Measurements from ENCODE around the gene PPP6R2.
"Not testable (repeated sequence)": the region's sequence is repeated elsewhere in the genome, so short reads cannot be mapped to it uniquely, and the experiment has no call there.

The PPP6R2 gene

GRCh38 chr22:50401907-50402306 lies 58.8 kb downstream of the PPP6R2 start:
- Histone ChIP-seq H3K27ac (ENCODE audit: low read depth, low read length, poor library complexity, severe bottlenecking) (no peak overlapping the region), H4K20me1 (ENCODE audit: insufficient read depth, low read length) (no peaks in the 10 kb centered on the region), H3K9ac (ENCODE audit: low read length) (no peak overlapping the region), H2AFZ (ENCODE audit: low read length) (no peak overlapping the region), H3K36me3 (ENCODE audit: insufficient read depth, low read length) (peaks cover 50% of the 10 kb centered on the region), H3K4me1 (ENCODE audit: insufficient read depth, low read length, severe bottlenecking) (peaks cover 25% of the 10 kb centered on the region), H3K4me2 (ENCODE audit: low read length) (no peak overlapping the region), H3K27me3 (ENCODE audit: insufficient read depth, low read length) (no peaks in the 10 kb centered on the region), H3K9me3 (ENCODE audit: low read length) (no peaks in the 10 kb centered on the region), H3K79me2 (ENCODE audit: insufficient read depth, low read length) (no peaks in the 10 kb centered on the region), H3K4me3 (ENCODE audit: low read depth, low read length, poor library complexity, severe bottlenecking) (no peak overlapping the region), H3F3A (ENCODE audit: insufficient read depth, low read length) (no peaks in the 10 kb centered on the region), H3K9me2 (ENCODE audit: low read depth, low read length) (no peaks in the 10 kb centered on the region)
- TF ChIP-seq CTCF (IDR thresholded peaks at IDR 0.05; ENCODE audit: low read length): no peak
- TF ChIP-seq EZH2 (IDR thresholded peaks at IDR 0.05; ENCODE audit: borderline replicate concordance, low read length): no peak

GRCh38 chr22:50403701-50404101 lies 60.6 kb downstream of the PPP6R2 start:
- Histone ChIP-seq H4K20me1 (ENCODE audit: insufficient read depth, low read length) (no peaks in the 10 kb centered on the region), H3K79me2 (ENCODE audit: insufficient read depth, low read length) (no peaks in the 10 kb centered on the region), H3K27ac (ENCODE audit: low read depth, low read length, poor library complexity, severe bottlenecking) (peak overlapping the region; percentile 75), H3K27me3 (ENCODE audit: insufficient read depth, low read length) (no peaks in the 10 kb centered on the region), H3K36me3 (ENCODE audit: insufficient read depth, low read length) (peaks cover 62% of the 10 kb centered on the region), H3F3A (ENCODE audit: insufficient read depth, low read length) (no peaks in the 10 kb centered on the region), H3K9me2 (ENCODE audit: low read depth, low read length) (no peaks in the 10 kb centered on the region), H3K4me2 (ENCODE audit: low read length) (peak overlapping the region; percentile 9; the same call in 1 of the 2 replicates), H3K9ac (ENCODE audit: low read length) (peak overlapping the region; percentile 34; the same call in 1 of the 2 replicates), H3K4me1 (ENCODE audit: insufficient read depth, low read length, severe bottlenecking) (peaks cover 22% of the 10 kb centered on the region), H2AFZ (ENCODE audit: low read length) (no peak overlapping the region), H3K9me3 (ENCODE audit: low read length) (no peaks in the 10 kb centered on the region), H3K4me3 (ENCODE audit: low read depth, low read length, poor library complexity, severe bottlenecking) (no peak overlapping the region)
- no peak for TF ChIP-seq CTCF (IDR thresholded peaks at IDR 0.05; ENCODE audit: low read length)
- no peak for TF ChIP-seq EZH2 (IDR thresholded peaks at IDR 0.05; ENCODE audit: borderline replicate concordance, low read length)

GRCh38 chr22:50406416-50407170 lies 63.5 kb downstream of the PPP6R2 start:
- no peaks in the 10 kb centered on the region for H4K20me1 ChIP-seq (ENCODE audit: insufficient read depth, low read length)
- no peak overlapping the region for H3K4me3 ChIP-seq (ENCODE audit: low read depth, low read length, poor library complexity, severe bottlenecking)
- H3K27me3 ChIP-seq (ENCODE audit: insufficient read depth, low read length): no peaks in the 10 kb centered on the region
- no peak overlapping the region for H3K4me2 ChIP-seq (ENCODE audit: low read length)
- no peaks in the 10 kb centered on the region for H3F3A ChIP-seq (ENCODE audit: insufficient read depth, low read length)
- H3K9ac ChIP-seq (ENCODE audit: low read length): no peak overlapping the region
- no peaks in the 10 kb centered on the region for H3K9me2 ChIP-seq (ENCODE audit: low read depth, low read length)
- no peak overlapping the region for H2AFZ ChIP-seq (ENCODE audit: low read length)
- H3K9me3 ChIP-seq (ENCODE audit: low read length): no peaks in the 10 kb centered on the region
- TF ChIP-seq EZH2 (IDR thresholded peaks at IDR 0.05; ENCODE audit: borderline replicate concordance, low read length): no peak
- H3K79me2 ChIP-seq (ENCODE audit: insufficient read depth, low read length): no peaks in the 10 kb centered on the region
- H3K27ac ChIP-seq (ENCODE audit: low read depth, low read length, poor library complexity, severe bottlenecking): no peak overlapping the region
- H3K36me3 ChIP-seq (ENCODE audit: insufficient read depth, low read length): peaks cover 59% of the 10 kb centered on the region
- peaks cover 18% of the 10 kb centered on the region for H3K4me1 ChIP-seq (ENCODE audit: insufficient read depth, low read length, severe bottlenecking)

- no peaks in the 10 kb centered on the region for H3K9me2 ChIP-seq (ENCODE audit: low read depth, low read length)
- H3K4me1 ChIP-seq (ENCODE audit: insufficient read depth, low read length, severe bottlenecking): peaks cover 6% of the 10 kb centered on the region
- no peak overlapping the region for H3K4me2 ChIP-seq (ENCODE audit: low read length)
- no peaks in the 10 kb centered on the region for H3K79me2 ChIP-seq (ENCODE audit: insufficient read depth, low read length)
- H3F3A ChIP-seq (ENCODE audit: insufficient read depth, low read length): no peaks in the 10 kb centered on the region
- no peak overlapping the region for H3K9ac ChIP-seq (ENCODE audit: low read length)
- peaks cover 47% of the 10 kb centered on the region for H3K36me3 ChIP-seq (ENCODE audit: insufficient read depth, low read length)
- no peaks in the 10 kb centered on the region for H4K20me1 ChIP-seq (ENCODE audit: insufficient read depth, low read length)
- no peak overlapping the region for H3K4me3 ChIP-seq (ENCODE audit: low read depth, low read length, poor library complexity, severe bottlenecking)
- no peaks in the 10 kb centered on the region for H3K27me3 ChIP-seq (ENCODE audit: insufficient read depth, low read length)
- H3K9me3 ChIP-seq (ENCODE audit: low read length): no peaks in the 10 kb centered on the region
- TF ChIP-seq CTCF (IDR thresholded peaks at IDR 0.05; ENCODE audit: low read length) (no peak), EZH2 (IDR thresholded peaks at IDR 0.05; ENCODE audit: borderline replicate concordance, low read length) (no peak)
- no peak overlapping the region for H2AFZ ChIP-seq (ENCODE audit: low read length)
- no peak overlapping the region for H3K27ac ChIP-seq (ENCODE audit: low read depth, low read length, poor library complexity, severe bottlenecking)
These were observed 65.2 kb downstream of the PPP6R2 start for GRCh38 chr22:50408311-50408710.

GRCh38 chr22:50408954-50409353 lies 65.8 kb downstream of the PPP6R2 start:
- not testable (repeated sequence) for H2AFZ ChIP-seq (ENCODE audit: low read length); H3K27me3 ChIP-seq (ENCODE audit: insufficient read depth, low read length); H3K9me3 ChIP-seq (ENCODE audit: low read length); H3K9ac ChIP-seq (ENCODE audit: low read length); H3K4me2 ChIP-seq (ENCODE audit: low read length); H3F3A ChIP-seq (ENCODE audit: insufficient read depth, low read length); H4K20me1 ChIP-seq (ENCODE audit: insufficient read depth, low read length); H3K4me3 ChIP-seq (ENCODE audit: low read depth, low read length, poor library complexity, severe bottlenecking); H3K4me1 ChIP-seq (ENCODE audit: insufficient read depth, low read length, severe bottlenecking); H3K9me2 ChIP-seq (ENCODE audit: low read depth, low read length); H3K79me2 ChIP-seq (ENCODE audit: insufficient read depth, low read length); H3K27ac ChIP-seq (ENCODE audit: low read depth, low read length, poor library complexity, severe bottlenecking)
- H3K36me3 ChIP-seq (ENCODE audit: insufficient read depth, low read length): peaks cover 52% of the 10 kb centered on the region

All from OCI-LY1 (cell line).